SK-N-DZ (cell line): ENCODE measurements around the gene NUP88.
A peak's percentile ranks its signal among the peaks of the same experiment; 100 is the strongest.

Experiments
- DNase-seq: peaks from one replicate; pipeline ENCODE4 v3.0.0-alpha.2; 2015; ENCODE audit warnings: low spot score

NUP88 gene

GRCh38 chr17:5419959-5420653, 644 bp upstream of the NUP88 start, which contains the start of gene RPAIN:
Gene RPAIN (plus strand): TSS chr17:5420182. CDS start chr17:5420211, 29 bp downstream.
- DNase-seq, result peak; percentile 96

- no peak for DNase-seq
These were observed 555 bp downstream of the NUP88 start for GRCh38 chr17:5418858-5419355.

GRCh38 chr17:5416901-5417300, 2.6 kb downstream of the NUP88 start:
- no peak for DNase-seq

GRCh38 chr17:5413682-5414081, 5.8 kb downstream of the NUP88 start:
- no peak for DNase-seq

GRCh38 chr17:5410594-5411272, 8.7 kb downstream of the NUP88 start:
- no peak for DNase-seq

GRCh38 chr17:5408186-5408585, 11.3 kb downstream of the NUP88 start:
- DNase-seq, result no peak

GRCh38 chr17:5405400-5405799, 14.1 kb downstream of the NUP88 start:
- no peak for DNase-seq

- DNase-seq, result no peak
These were observed 19.7 kb downstream of the NUP88 start for GRCh38 chr17:5399767-5400166.

- no peak for DNase-seq
These were observed 22.9 kb downstream of the NUP88 start for GRCh38 chr17:5396612-5397011.

- no peak for DNase-seq
These were observed 27.8 kb downstream of the NUP88 start for GRCh38 chr17:5391678-5392077.

- DNase-seq, result no peak
These were observed 37.9 kb downstream of the NUP88 start for GRCh38 chr17:5381542-5381941.

- no peak for DNase-seq
These were observed 38.8 kb downstream of the NUP88 start for GRCh38 chr17:5380491-5381135.

- DNase-seq, result no peak
These were observed 39.9 kb downstream of the NUP88 start for GRCh38 chr17:5379351-5380107.

GRCh38 chr17:5378566-5379207, 40.8 kb downstream of the NUP88 start:
- DNase-seq, result no peak

- no peak for DNase-seq
These were observed 46.4 kb downstream of the NUP88 start for GRCh38 chr17:5373112-5373511.

GRCh38 chr17:5370411-5370810, 49.1 kb downstream of the NUP88 start:
- no peak for DNase-seq

- DNase-seq, result no peak
These were observed 53.6 kb downstream of the NUP88 start for GRCh38 chr17:5365831-5366230.

- no peak for DNase-seq
These were observed 54.8 kb downstream of the NUP88 start for GRCh38 chr17:5364696-5365095.

- no peak for DNase-seq
These were observed 55.3 kb downstream of the NUP88 start for GRCh38 chr17:5364156-5364555.

GRCh38 chr17:5362162-5362811, 57.2 kb downstream of the NUP88 start:
- no peak for DNase-seq

- DNase-seq, result no peak
These were observed 58.0 kb downstream of the NUP88 start for GRCh38 chr17:5361426-5361825.
